ENCODE measurements around the gene SYT8. TPM values are rescaled to one million over a fixed set of nuclear protein-coding genes. Genes with fewer than 3 reads are reported as not detected.

SYT8 gene
- total RNA-seq, 3 donors from 2014 or later (not counting 1 experiment from before 2014, with no cell fraction given), result not detected

GRCh38 chr11:1817511-1817910 is 17.3 kb upstream of the SYT8 start:
- TF ChIP-seq, protein P1, sequence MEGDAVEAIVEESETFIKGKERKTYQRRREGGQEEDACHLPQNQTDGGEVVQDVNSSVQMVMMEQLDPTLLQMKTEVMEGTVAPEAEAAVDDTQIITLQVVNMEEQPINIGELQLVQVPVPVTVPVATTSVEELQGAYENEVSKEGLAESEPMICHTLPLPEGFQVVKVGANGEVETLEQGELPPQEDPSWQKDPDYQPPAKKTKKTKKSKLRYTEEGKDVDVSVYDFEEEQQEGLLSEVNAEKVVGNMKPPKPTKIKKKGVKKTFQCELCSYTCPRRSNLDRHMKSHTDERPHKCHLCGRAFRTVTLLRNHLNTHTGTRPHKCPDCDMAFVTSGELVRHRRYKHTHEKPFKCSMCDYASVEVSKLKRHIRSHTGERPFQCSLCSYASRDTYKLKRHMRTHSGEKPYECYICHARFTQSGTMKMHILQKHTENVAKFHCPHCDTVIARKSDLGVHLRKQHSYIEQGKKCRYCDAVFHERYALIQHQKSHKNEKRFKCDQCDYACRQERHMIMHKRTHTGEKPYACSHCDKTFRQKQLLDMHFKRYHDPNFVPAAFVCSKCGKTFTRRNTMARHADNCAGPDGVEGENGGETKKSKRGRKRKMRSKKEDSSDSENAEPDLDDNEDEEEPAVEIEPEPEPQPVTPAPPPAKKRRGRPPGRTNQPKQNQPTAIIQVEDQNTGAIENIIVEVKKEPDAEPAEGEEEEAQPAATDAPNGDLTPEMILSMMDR (IDR thresholded peaks at IDR 0.05), result no peak
- Histone ChIP-seq H3K4me1 (ENCODE audit: control insufficient read depth, insufficient read depth, low read length) (peaks cover 9% of the 10 kb centered on the region), H3K4me3 (ENCODE audit: low read length) (no peak overlapping the region), H3K36me3 (ENCODE audit: control insufficient read depth, insufficient read depth, low read length) (no peaks in the 10 kb centered on the region), H3K27me3 (ENCODE audit: control insufficient read depth, insufficient read depth, low read length) (no peaks in the 10 kb centered on the region), H3K27ac (ENCODE audit: low read length) (no peak overlapping the region), H3K9me3 (ENCODE audit: control insufficient read depth, insufficient read depth, low read length) (peaks cover 20% of the 10 kb centered on the region)
- no peak for DNase-seq
- intact Hi-C loops (cut with micrococcal nuclease), result no loop called here
- no peak for ATAC-seq
- Mint-ChIP-seq H3K27me3 (ENCODE audit: low read depth in 2 of 2) (peaks cover 7 to 9% of the 10 kb centered on the region in 2 donors), H3K27ac (no peak overlapping the region), H3K9me3 (peaks cover 0 to 9% of the 10 kb centered on the region in 2 donors), H3K36me3 (no peaks in the 10 kb centered on the region), H3K4me3 (no peak overlapping the region), H3K4me1 (peaks cover 5 to 6% of the 10 kb centered on the region in 2 donors)
- WGBS (ENCODE audit: insufficient coverage), result 93% methylated on average over 1 of the region's 1 CpG

DNA sequence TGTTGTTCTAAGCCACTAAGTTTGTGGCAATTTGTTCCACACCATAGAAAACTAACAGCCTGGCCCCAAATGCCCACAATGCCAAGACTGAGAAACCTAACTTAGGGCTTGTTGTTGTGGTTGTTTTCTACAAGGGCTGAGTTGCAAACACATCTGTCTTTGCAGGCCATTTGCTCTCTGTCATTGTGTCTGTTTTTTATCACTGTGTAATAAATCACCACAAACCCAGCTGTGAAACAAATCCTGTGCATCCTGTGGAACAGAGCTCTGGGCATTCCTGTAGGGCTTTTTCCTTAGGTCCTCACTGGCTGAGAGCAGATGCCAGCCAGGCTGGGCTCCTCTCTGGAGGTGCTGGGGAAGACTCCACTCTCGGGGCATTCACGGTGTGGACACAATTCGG is 15.7 kb upstream of the SYT8 start:
- peaks cover 20% of the 10 kb centered on the region for H3K9me3 ChIP-seq (ENCODE audit: control insufficient read depth, insufficient read depth, low read length)
- H3K27ac ChIP-seq (ENCODE audit: low read length), result no peak overlapping the region
- H3K27me3 Mint-ChIP-seq (ENCODE audit: low read depth in 2 of 2), result peaks cover 0 to 5% of the 10 kb centered on the region in 2 donors
- no peaks in the 10 kb centered on the region for H3K36me3 Mint-ChIP-seq
- H3K9me3 Mint-ChIP-seq, result peaks cover 0 to 9% of the 10 kb centered on the region in 2 donors
- H3K4me1 ChIP-seq (ENCODE audit: control insufficient read depth, insufficient read depth, low read length), result peaks cover 9% of the 10 kb centered on the region
- TF ChIP-seq, protein P1 (IDR thresholded peaks at IDR 0.05), result no peak
- no peak overlapping the region for H3K4me3 Mint-ChIP-seq
- H3K27ac Mint-ChIP-seq, result no peak overlapping the region
- H3K4me1 Mint-ChIP-seq, result peaks cover 5 to 6% of the 10 kb centered on the region in 2 donors
- intact Hi-C loops (cut with micrococcal nuclease), result no loop called here
- no peak overlapping the region for H3K4me3 ChIP-seq (ENCODE audit: low read length)
- H3K27me3 ChIP-seq (ENCODE audit: control insufficient read depth, insufficient read depth, low read length), result no peaks in the 10 kb centered on the region
- ATAC-seq (peak in 1 of 3 donors; percentile 54), DNase-seq (no peak)
- H3K36me3 ChIP-seq (ENCODE audit: control insufficient read depth, insufficient read depth, low read length), result no peaks in the 10 kb centered on the region
- WGBS (ENCODE audit: insufficient coverage), result 95% methylated on average over 3 of the region's 3 CpGs

DNA sequence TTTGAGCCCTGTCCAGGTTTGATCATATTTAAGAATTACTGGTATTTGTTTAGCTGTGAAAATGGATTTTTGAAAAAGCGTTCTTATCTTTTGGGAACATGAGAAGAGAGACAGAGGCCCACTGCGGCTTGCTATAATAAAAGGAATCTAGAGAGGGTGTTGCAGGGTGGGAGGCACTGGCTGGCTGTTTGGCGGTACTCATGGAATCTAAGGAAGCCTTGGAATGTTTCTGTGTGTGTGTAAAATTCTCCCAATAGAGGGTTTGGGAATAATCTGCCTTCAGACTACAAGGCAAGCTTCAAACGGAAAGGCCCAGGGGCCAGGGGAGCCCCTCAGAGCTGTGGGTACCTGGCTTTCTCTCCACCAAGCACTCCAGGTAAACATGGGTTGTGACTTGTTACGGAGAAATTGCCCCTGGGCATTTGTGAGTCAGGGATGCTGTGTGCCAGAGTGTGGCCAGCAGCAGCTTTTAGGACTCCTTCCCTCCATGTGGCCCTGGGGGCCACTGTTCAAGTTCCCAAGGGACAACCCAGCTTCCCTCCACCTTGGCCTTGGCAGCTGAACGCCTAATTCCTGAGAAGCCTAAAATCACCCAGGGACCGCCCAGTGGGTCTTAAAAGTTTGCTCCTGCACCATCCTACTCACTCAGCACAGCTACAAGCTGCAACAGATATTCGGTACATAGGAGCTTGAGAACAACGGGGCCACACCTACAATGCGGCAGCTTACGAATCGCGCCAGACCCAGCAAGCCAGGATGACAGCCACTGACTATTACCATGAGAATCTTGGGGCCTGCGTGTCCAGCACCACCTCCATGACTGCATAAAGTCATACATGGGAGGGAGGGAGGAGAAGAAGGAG is 14.1 kb upstream of the SYT8 start:
- Mint-ChIP-seq H3K4me1 (peaks cover 5 to 6% of the 10 kb centered on the region in 2 donors), H3K36me3 (no peaks in the 10 kb centered on the region), H3K27ac (no peak overlapping the region), H3K27me3 (ENCODE audit: low read depth in 2 of 2) (peaks cover 0 to 5% of the 10 kb centered on the region in 2 donors), H3K9me3 (peaks cover 0 to 9% of the 10 kb centered on the region in 2 donors), H3K4me3 (no peak overlapping the region)
- ATAC-seq, result no peak
- 94% methylated on average over 14 of the region's 14 CpGs for WGBS (ENCODE audit: insufficient coverage)
- no peak overlapping the region for H3K27ac ChIP-seq (ENCODE audit: low read length)
- H3K4me3 ChIP-seq (ENCODE audit: low read length), result no peak overlapping the region
- no peaks in the 10 kb centered on the region for H3K27me3 ChIP-seq (ENCODE audit: control insufficient read depth, insufficient read depth, low read length)
- intact Hi-C loops (cut with micrococcal nuclease), result loop anchor here (10.0 kb wide), 1 partner anchor 46 kb away; no protein-coding TSS in a partner anchor
- peaks cover 9% of the 10 kb centered on the region for H3K4me1 ChIP-seq (ENCODE audit: control insufficient read depth, insufficient read depth, low read length)
- TF ChIP-seq, protein P1 (IDR thresholded peaks at IDR 0.05), result no peak
- no peaks in the 10 kb centered on the region for H3K36me3 ChIP-seq (ENCODE audit: control insufficient read depth, insufficient read depth, low read length)
- no peak for DNase-seq
- peaks cover 20% of the 10 kb centered on the region for H3K9me3 ChIP-seq (ENCODE audit: control insufficient read depth, insufficient read depth, low read length)

All from natural killer cell (primary cell).